HG02759 (cell line): ENCODE measurements around the gene MYH2.

Source experiments
- ATAC-seq: cut with Tn5 transposase; IDR thresholded peaks from one replicate; pipeline ENCODE4 v1.9.1; 2021; ENCODE audit warnings: mild to moderate bottlenecking, moderate library complexity; ENCODE audit not compliant: unreplicated experiment

Gene MYH2

GRCh38 chr17:10516638-10517037 is 32.8 kb downstream of the MYH2 start:
- no peak for ATAC-seq

GRCh38 chr17:10516065-10516464 is 33.4 kb downstream of the MYH2 start:
- ATAC-seq = no peak

- ATAC-seq = no peak
Observed at GRCh38 chr17:10513299-10514067, 36.0 kb downstream of the MYH2 start.

GRCh38 chr17:10512856-10513255 is 36.6 kb downstream of the MYH2 start:
- ATAC-seq = no peak

GRCh38 chr17:10499950-10500349 is 49.5 kb downstream of the MYH2 start:
- no peak for ATAC-seq

GRCh38 chr17:10492004-10492403 is 57.5 kb downstream of the MYH2 start:
- ATAC-seq = no peak

- ATAC-seq = no peak
Observed at GRCh38 chr17:10482252-10482651, 67.2 kb downstream of the MYH2 start.

- ATAC-seq = no peak
Observed at GRCh38 chr17:10477701-10478100, 71.8 kb downstream of the MYH2 start.

GRCh38 chr17:10474536-10474935 is 74.9 kb downstream of the MYH2 start:
- no peak for ATAC-seq

GRCh38 chr17:10471858-10472257 is 77.6 kb downstream of the MYH2 start:
- no peak for ATAC-seq
